ENCODE results near the gene SDF2. TPM values are rescaled to one million over a fixed set of nuclear protein-coding genes. Genes with fewer than 3 reads are reported as not detected.

Gene SDF2
- total and polyA plus RNA-seq, 10 of the 15 experiments (the other 5 are each of a cell fraction or from before 2014, with no cell fraction given) = 29.8 to 81.0 (median 41.5) TPM

GRCh38 chr17:28646039-28646754, 15.5 kb downstream of the SDF2 start:
- in situ Hi-C loops (cut with MboI) = no loop called here
- no peak for ATAC-seq
- Histone ChIP-seq H3K4me2 (ENCODE audit: control insufficient read depth, insufficient read depth) (peak overlapping the region; percentile 77), H3K27ac (ENCODE audit: control insufficient read depth, insufficient read depth) (peak overlapping the region; percentile 85), H3K79me2 (ENCODE audit: control insufficient read depth, insufficient read depth, low read length) (peaks cover 31% of the 10 kb centered on the region), H3K27me3 (replicated peaks in 1 of 2; ENCODE audit: control insufficient read depth in 2 of 2, insufficient read depth in 2 of 2, low read length in 1 of 2) (no peaks in the 10 kb centered on the region), H3K4me1 (ENCODE audit: control insufficient read depth, insufficient read depth, low read length) (peaks cover 14% of the 10 kb centered on the region), H3K36me3 (ENCODE audit: control insufficient read depth in 2 of 2, insufficient read depth in 2 of 2, low read length in 1 of 2) (peaks cover 4 to 16% of the 10 kb centered on the region in 2 experiments), H3K9me3 (replicated peaks; ENCODE audit: control insufficient read depth, insufficient read depth, low read length) (no peaks in the 10 kb centered on the region), H2AFZ (ENCODE audit: control insufficient read depth, low read depth, low read length) (peak overlapping the region; percentile 25), H3K9ac (ENCODE audit: control insufficient read depth, insufficient read depth, low read length) (peak overlapping the region; percentile 32; the same call in 1 of the 2 replicates), H4K20me1 (ENCODE audit: control insufficient read depth, insufficient read depth) (no peaks in the 10 kb centered on the region), H3K4me3 (peak overlapping the region; percentile 73)
- POLR2A ChIA-PET = interaction anchor here (0.8 to 5.4 kb wide), 11 partner anchors 15 to 303 kb away, joined by 3 to 32 read pairs (median 6); partner anchors contain the start of genes ALDOC, PROCA1, RPL23A and SDF2
- DNase-seq (ENCODE audit: low read depth, low spot score) = no peak
- TF ChIP-seq MLLT1 (IDR thresholded peaks at IDR 0.05) = 0 out of 2 replicates have a peak, but pooled peaks have one; percentile 47
- TF ChIP-seq ZNF592 (IDR thresholded peaks at IDR 0.05) = no peak
- 0 out of 2 replicates have a peak, but pooled peaks have one; percentile 18 for TF ChIP-seq HDGF (IDR thresholded peaks at IDR 0.05)
- no TSS peak for BruUV-seq (replicated peaks)
- intact Hi-C loops (cut with micrococcal nuclease; ENCODE audit: unreplicated experiment) = loop anchor here (1.0 to 2.0 kb wide), 2 partner anchors 30 to 65 kb away; partner anchors contain the start of gene PROCA1
- RAD21 ChIA-PET (ENCODE audit: unreplicated experiment) = interaction anchor here (0.6 to 2.9 kb wide), 18 partner anchors 16 to 471 kb away, joined by 3 to 22 read pairs (median 4); partner anchors contain the start of genes DHRS13, IFT20, NEK8 and PROCA1
- WGBS (ENCODE audit: insufficient coverage, insufficient replicate concordance, low lambda C conversion rate, missing lambda C conversion rate) = 45% methylated on average over 12 of the region's 12 CpGs
- CTCF ChIA-PET = interaction anchor here (0.6 to 7.5 kb wide), 31 partner anchors 9 to 499 kb away, joined by 3 to 84 read pairs (median 5); partner anchors contain the start of genes ALDOC, NEK8, PROCA1 and RPL23A
- SMC1A ChIA-PET (ENCODE audit: uncharacterized antibody, unreplicated experiment) = interaction anchor here (0.8 to 4.2 kb wide), 13 partner anchors 9 to 306 kb away, joined by 3 to 22 read pairs (median 4); partner anchors contain the start of genes RPL23A, SDF2, SUPT6H and TLCD1
- FAIRE-seq = peak; percentile 23

Measured in GM12878 (cell line).